ENCODE data around the gene PHF19.

Gene PHF19

GRCh38 chr9:120872791-120873502 is 4.0 kb downstream of the PHF19 start:
- no peak for DNase-seq (ENCODE audit: low spot score)

DNA sequence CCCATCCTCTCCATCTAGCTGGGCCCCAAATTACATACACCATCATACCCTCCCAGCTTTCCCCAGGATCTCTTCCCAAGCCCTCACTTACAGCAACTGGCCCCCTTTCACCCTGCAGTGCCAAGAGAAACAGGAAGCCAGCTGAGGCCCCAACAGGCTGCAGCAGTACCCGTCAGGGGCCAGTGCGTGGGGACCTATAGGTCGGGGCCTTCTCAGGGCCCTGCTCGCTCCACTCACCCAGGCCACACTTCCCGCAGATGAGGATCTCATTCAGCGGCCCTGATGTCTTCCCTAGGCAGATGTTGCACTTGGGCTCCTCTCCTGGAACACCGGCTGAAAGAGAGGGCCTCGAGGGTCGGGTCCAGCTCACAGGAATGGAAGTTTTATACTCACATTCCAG is 6.8 kb downstream of the PHF19 start:
- DNase-seq (ENCODE audit: low spot score): no peak

DNA sequence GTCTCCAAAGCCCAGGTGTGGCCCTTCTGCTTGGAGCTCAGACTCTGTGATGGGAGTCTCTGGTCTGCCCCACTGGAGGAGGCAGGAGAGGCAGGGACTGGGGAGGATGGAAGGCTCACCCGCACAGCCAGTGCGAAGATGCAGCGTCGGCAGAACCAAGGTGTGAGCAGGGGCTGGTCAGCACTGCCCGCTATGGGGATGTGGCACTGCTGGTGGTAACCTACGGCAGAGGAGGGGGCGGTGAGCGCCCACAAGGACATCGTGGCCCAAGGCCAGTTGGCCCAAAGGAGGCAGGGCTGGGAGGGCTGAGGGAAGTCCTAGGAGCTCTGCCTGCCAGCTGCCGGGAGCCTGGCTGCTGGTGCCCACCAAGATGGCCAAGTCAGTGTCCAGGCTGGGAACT is 7.3 kb downstream of the PHF19 start:
- DNase-seq (ENCODE audit: low spot score): no peak

DNA sequence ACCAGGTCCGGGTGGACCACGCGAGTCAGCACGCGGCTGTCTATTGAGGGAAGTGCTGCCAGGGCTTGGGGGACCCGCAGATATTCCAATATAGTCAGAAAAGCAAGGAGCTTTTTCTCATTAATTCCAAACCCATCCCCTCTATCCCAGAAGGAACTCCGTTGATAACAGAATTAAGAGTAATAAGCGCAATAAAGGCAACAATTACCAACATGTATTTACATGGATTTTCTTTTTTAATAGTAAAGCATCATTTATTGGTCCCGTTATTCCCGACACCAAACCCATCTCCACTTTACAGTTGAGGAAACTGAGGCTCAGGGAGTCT is 7.7 kb downstream of the PHF19 start:
- DNase-seq (ENCODE audit: low spot score): no peak

- DNase-seq (ENCODE audit: low spot score): peak; percentile 83
These were observed 8.2 kb downstream of the PHF19 start for GRCh38 chr9:120868676-120869359.

DNA sequence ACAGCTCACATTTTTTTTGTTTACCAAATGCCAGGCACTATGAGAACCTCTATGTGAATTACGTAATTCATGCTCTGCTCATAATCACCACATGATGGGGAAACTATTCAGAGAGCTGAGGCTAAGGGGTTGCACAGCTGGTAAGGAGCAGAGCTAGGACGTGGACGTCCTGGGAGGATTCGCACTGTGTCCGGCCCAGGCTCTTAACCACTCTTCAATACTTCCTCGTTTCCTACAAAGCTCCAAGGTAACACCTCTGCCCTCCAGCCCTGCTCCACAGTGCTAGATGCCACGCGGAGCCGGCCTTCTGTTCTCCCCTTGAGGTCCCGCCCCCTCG is 8.7 kb downstream of the PHF19 start:
- no peak for DNase-seq (ENCODE audit: low spot score)

DNA sequence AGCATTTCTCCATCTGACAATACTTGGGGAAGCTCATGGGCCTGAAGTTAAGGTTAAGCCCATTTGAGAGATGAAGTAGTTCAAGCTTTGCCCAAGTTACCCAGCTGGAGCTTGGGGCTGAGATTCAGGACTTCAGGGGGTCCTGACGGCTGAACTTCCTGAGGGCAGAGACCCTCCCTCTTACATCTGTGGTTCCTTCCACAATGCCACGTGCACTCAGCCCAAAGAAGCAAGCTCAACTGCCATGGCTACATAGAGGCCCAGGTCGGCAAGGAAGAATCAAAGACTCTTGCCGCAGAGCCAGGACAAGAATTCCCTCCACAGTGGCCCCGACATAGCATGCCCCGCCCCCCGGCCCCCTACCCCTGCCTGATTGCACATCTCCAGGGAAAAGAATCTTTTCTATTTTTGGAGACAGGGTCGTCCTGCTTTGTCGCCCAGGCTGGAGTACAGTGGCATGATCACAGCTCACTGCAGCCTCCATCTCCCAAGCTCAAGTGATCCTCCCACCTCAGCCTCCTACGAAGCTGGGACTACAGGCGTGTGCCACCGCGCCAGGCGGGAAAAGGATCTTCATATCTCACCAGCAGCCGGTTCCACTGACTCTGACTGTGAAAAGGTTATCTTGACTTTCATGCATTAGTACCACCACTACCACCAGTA is 9.2 kb downstream of the PHF19 start:
- DNase-seq (ENCODE audit: low spot score): no peak

DNA sequence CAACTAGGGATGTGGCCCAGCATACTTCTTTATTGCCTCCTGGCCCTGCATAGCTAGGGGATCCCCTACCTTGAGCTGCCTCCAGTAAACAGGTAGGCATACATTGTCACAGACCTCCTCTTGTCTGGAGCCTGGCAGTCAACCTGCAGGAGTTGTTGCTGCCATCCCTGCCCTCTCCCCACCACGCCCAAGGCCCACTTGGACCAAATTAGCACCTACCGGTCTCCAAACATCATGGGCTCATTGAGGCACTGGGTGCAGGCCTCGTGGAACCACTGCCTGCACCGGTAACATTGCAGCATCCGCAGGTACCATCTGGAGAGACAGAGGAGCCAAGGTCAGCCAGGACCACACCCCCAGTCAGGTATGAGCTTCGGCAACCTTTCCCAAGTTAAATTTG is 10.3 kb downstream of the PHF19 start:
- DNase-seq (ENCODE audit: low spot score): no peak

- DNase-seq (ENCODE audit: low spot score): no peak
These were observed 11.2 kb downstream of the PHF19 start for GRCh38 chr9:120865809-120866208.

DNA sequence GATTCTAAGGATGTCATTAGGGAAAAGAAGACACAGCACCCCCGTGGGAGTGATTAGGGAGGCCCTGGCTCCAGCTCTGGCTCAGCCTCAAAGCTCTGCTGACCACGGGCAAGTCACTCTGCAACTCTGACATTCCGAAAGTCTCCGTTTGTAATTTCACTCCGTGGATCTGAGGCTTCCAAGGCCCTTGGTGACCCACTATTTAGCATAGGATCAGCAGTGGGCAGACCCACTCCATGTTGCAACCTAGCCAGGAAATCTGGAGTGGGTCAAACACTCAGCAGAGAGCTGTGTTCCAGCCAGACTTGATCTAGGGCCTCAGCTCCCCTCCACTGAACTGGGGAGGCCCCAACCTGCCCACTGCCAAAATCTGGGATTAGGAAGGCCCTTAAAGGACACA is 11.8 kb downstream of the PHF19 start:
- no peak for DNase-seq (ENCODE audit: low spot score)

- DNase-seq (ENCODE audit: low spot score): no peak
These were observed 12.3 kb downstream of the PHF19 start for GRCh38 chr9:120864719-120865118.

DNA sequence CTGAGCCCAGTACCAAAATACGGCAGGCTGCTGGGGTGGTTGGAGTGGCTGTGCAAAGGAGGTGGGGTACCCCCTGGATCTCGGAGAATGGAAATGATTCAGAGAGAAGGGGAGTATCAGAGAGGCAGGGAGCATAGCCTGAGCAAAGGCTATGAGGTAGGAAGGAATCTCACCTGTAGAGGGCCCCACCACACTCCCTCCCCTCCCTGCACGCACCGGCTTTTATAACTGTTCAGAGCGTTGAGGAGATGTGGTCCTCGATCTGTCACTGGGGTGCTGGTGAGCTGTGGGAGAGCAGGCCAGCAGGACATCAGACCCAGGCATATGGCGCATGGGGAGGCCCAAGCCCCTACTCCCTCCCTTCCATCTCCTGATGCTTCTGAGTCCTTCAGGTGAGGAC is 13.2 kb downstream of the PHF19 start:
- no peak for DNase-seq (ENCODE audit: low spot score)

GRCh38 chr9:120862452-120862851 is 14.5 kb downstream of the PHF19 start:
- DNase-seq (ENCODE audit: low spot score): no peak

DNA sequence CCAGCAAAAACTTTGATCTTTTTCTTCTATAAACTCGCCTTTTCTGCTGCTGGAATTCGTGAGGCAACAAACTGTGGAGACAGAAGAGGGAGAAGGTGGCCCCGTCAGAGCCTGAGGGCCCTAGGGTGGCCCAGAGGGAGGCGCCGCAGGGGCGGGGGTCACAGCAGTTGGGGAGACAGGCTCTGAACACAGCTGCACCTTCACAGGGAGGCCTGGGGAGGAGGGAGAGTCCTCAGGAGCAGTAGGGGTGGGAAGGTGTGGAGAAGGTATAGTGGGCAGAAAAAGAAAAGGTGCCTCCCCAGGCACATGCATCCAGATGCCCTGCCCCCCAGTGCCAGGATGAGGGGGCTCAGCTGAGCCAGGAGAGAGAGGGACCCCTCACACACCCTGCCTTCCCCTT is 15.1 kb downstream of the PHF19 start:
- DNase-seq (ENCODE audit: low spot score): no peak

DNA sequence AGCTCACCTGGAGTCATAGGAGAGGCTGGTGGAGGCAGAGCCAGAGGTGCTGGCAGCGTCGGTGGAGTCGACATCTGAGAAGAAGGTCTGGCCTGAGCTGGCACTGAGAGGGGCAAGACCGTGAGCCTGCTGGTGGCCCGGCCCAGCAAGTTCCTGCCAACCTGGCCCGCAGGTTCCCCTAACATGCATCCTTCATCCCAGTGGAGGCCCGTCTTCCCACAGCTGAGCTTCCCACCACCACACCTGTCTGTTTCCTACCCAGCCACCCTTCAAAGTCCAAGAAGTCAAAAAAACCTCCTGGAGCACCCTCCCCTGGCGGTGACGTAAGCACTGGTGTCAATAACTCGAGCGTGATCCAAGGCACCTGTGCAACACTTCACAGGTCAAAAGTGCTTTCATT is 16.9 kb downstream of the PHF19 start:
- DNase-seq (ENCODE audit: low spot score): no peak

GRCh38 chr9:120859361-120859760 is 17.6 kb downstream of the PHF19 start:
- DNase-seq (ENCODE audit: low spot score): no peak

- no peak for DNase-seq (ENCODE audit: low spot score)
These were observed 19.1 kb downstream of the PHF19 start for GRCh38 chr9:120857902-120858301.

- DNase-seq (ENCODE audit: low spot score): no peak
These were observed 19.5 kb downstream of the PHF19 start for GRCh38 chr9:120857481-120857880.

- DNase-seq (ENCODE audit: low spot score): no peak
These were observed 20.3 kb downstream of the PHF19 start for GRCh38 chr9:120856700-120857099.

- no peak for DNase-seq (ENCODE audit: low spot score)
These were observed 20.9 kb downstream of the PHF19 start for GRCh38 chr9:120855827-120856670.

DNA sequence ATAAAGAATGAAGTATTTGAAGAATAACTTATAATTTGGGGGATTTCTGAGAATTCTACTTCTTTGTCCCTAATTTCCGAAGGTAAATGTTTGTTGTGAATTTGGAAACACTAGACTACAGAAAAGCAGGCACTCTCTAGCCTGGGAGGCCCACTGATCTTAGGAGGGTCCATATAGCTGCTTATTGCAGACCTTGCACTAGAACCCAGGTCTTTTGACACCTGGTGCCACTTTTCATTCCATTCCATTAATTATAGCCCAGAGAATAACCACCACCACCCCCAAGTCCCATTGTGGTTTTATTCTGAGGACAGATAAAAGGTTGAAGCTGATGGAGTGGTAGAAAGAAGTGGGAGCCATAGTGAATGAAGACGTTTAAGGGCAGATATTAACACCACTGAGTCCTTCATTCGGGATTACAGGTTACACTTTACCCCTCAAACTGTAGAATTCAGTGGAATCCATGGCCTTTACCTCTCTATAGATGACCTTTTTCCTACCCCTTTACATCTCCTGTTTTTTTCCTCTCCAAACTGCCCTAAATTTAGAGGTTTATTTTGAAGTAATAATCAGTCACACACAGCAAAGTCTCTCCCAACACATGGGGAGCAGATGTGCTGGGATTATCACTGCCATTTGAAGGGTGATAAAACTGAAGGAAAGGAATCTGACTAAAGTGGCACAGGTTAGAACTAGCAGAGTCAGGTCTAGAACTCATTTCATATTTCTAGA is 22.2 kb downstream of the PHF19 start:
- DNase-seq (ENCODE audit: low spot score): no peak

DNA sequence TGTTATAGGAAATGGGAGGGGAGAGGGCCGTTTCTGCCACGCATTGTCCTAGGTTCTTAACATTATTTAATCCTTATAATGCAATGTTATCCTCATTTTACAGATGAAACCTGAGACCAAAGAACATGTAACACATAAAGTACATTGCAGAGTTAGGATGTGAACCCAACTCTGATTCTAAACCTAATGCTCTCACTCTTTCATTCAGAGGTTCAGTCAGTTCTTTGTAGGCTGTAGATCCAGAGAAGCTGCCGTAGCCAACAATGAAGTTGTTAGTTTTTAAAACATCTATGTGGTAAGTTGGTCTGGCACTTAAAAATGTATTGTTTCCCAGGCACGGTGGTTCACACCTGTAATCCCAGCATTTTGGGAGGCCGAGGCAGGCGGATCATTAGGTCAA is 23.8 kb downstream of the PHF19 start:
- no peak for DNase-seq (ENCODE audit: low spot score)
